K562 (cell line): Measurements from ENCODE around the gene POU2AF2.

ENCODE experiments used
- ARNT ChIP-seq, 2 experiments: fragments of 450-650 bp; IDR thresholded peaks; 2 replicates each; pipeline ENCODE4 v1.6.1; 2016; ENCODE audit warnings: mild to moderate bottlenecking in 1 of 2
- BACH1 ChIP-seq: fragments of 200-800 bp; sonication (Bioruptor generic); IDR thresholded peaks from 2 replicates; pipeline ENCODE4 v1.6.1; 2016; ENCODE audit warnings: missing genetic modification characterization, missing compliant biosample characterization
- CTCF ChIP-seq, 3 experiments: IDR thresholded peaks in 2 of 3; conservative IDR thresholded peaks in 1 of 3; 2 replicates each; pipeline ENCODE4 v1.5.1; 2011 to 2012; ENCODE audit warnings: low read length in 3 of 3, mild to moderate bottlenecking in 3 of 3, control low read depth in 2 of 3, improper control_type of control experiment in 1 of 3, inconsistent platforms in 1 of 3, low read depth in 1 of 3, mixed read lengths in 1 of 3, moderate library complexity in 1 of 3; ENCODE audit not compliant: insufficient read depth in 2 of 3
- JUNB ChIP-seq: fragments of 450-650 bp; formaldehyde crosslinking; conservative IDR thresholded peaks from 2 replicates; pipeline ENCODE4 v1.4.0; 2020; ENCODE audit warnings: mild to moderate bottlenecking
- MTA3 ChIP-seq: fragments of 450-650 bp; formaldehyde crosslinking; IDR thresholded peaks from 2 replicates; pipeline ENCODE4 v1.6.1; 2017; ENCODE audit warnings: mild to moderate bottlenecking, borderline replicate concordance
- NFYB ChIP-seq: IDR thresholded peaks from 2 replicates; pipeline ENCODE4 v1.6.1; 2011; ENCODE audit warnings: mild to moderate bottlenecking, moderate library complexity; ENCODE audit not compliant: insufficient read length; ENCODE audit errors: extremely low read depth
- PHF8 ChIP-seq: fragments of 200-600 bp; sonication (generic); IDR thresholded peaks from 2 replicates; pipeline ENCODE4 v1.6.1; 2012; ENCODE audit warnings: mixed run types, mild to moderate bottlenecking, inconsistent platforms, low read length, moderate library complexity, borderline replicate concordance
- TAF1 ChIP-seq: IDR thresholded peaks from 2 replicates; pipeline ENCODE4 v1.6.1; 2011; ENCODE audit warnings: mild to moderate bottlenecking, low read length, moderate library complexity; ENCODE audit not compliant: insufficient read depth, control insufficient read depth, severe bottlenecking; ENCODE audit errors: extremely low read depth
- TCF7L2 ChIP-seq: fragments of 150-350 bp; IDR thresholded peaks from 2 replicates; pipeline ENCODE4 v1.6.1; 2016; ENCODE audit warnings: low read depth, mild to moderate bottlenecking, low read length, moderate library complexity
- TFAP4 ChIP-seq: sonication (generic); formaldehyde crosslinking; IDR thresholded peaks from 2 replicates; pipeline ENCODE4 v1.8.0; 2022; ENCODE audit warnings: missing genetic modification reagents, mild to moderate bottlenecking, moderate library complexity, borderline replicate concordance
- YY1 ChIP-seq, 3 experiments: IDR thresholded peaks; 2 replicates each; pipeline ENCODE4 v1.6.1; 2011; ENCODE audit warnings: low read length in 2 of 3, mild to moderate bottlenecking in 2 of 3, moderate library complexity in 2 of 3, borderline replicate concordance in 1 of 3, control low read depth in 1 of 3, low read depth in 1 of 3; ENCODE audit not compliant: insufficient read depth in 3 of 3, insufficient replicate concordance in 2 of 3, control insufficient read depth in 1 of 3, insufficient read length in 1 of 3; ENCODE audit errors: extremely low read depth in 1 of 3
- ZNF583 ChIP-seq: fragments of 250-450 bp; sonication (Bioruptor Pico); IDR thresholded peaks from 2 replicates; pipeline ENCODE4 v1.4.0; 2020
- ZNF740 ChIP-seq, 3 experiments: fragments of 200-800 bp in 1 of 3; sonication (Bioruptor generic) in 1 of 3; sonication (generic) in 1 of 3; formaldehyde crosslinking in 1 of 3; IDR thresholded peaks; 2 replicates each; pipeline versions ENCODE4 v1.6.1 to v1.8.0; 2016 to 2022; ENCODE audit warnings: mild to moderate bottlenecking in 2 of 3, missing compliant biosample characterization in 2 of 3, missing genetic modification characterization in 2 of 3, missing genetic modification reagents in 1 of 3

GRCh38 chr11:111236383-111236782, 9.1 kb upstream of the POU2AF2 start:
- TF ChIP-seq JUNB (CRISPR knock-in tag) (no peak), BACH1 (tag) (no peak), ZNF740 (CRISPR knock-in tag; IDR thresholded peaks at IDR 0.05) (no peak), ZNF740 (tag; IDR thresholded peaks at IDR 0.05) (no peak), TFAP4 (no peak), YY1 (IDR thresholded peaks at IDR 0.05; ENCODE audit: borderline replicate concordance in 1 of 3, control insufficient read depth in 1 of 3, extremely low read depth in 1 of 3, insufficient read depth in 3 of 3, insufficient read length in 1 of 3, insufficient replicate concordance in 2 of 3, low read depth in 1 of 3, low read length in 2 of 3) (no peak), ARNT (IDR thresholded peaks at IDR 0.05) (no peak), TCF7L2 (no peak), PHF8 (no peak), NFYB (no peak), CTCF (IDR thresholded peaks at IDR 0.05 in 2 of 3, conservative IDR thresholded peaks at IDR 0.05 in 1 of 3; ENCODE audit: insufficient read depth in 2 of 3, low read depth in 1 of 3, low read length in 3 of 3) (no peak), TAF1 (no peak), MTA3 (no peak), ZNF583 (CRISPR knock-in tag) (no peak)
